ENCODE results near the gene EDIL3.

DNA sequence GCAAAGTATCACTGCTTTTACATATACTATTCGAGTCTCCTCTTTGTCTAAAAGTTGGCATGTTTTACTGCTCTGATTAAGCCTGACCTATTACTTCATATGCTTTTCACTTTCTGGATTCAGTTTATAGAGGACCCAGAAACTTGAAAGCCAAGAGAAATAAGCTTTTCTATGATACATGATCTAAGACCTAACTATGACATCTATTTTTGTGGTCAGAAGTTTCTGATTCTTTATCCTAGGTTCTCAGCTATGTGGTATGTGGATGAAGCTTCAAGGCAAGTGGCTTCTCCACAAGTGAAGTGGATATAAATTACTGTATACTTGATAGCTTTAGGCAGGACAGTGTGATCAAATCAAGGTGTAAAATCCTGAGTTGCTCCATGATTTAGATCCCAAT, 6.3 kb downstream of the EDIL3 start:
- TF ChIP-seq CTCF (IDR thresholded peaks at IDR 0.05), result no peak
- no peak for TF ChIP-seq POLR2AphosphoS5 (IDR thresholded peaks at IDR 0.05; ENCODE audit: insufficient read depth in 1 of 2, low read depth in 1 of 2)
- no peak for TF ChIP-seq POLR2A (IDR thresholded peaks at IDR 0.05)
